Measurements from ENCODE around the gene TST.

Gene TST

GRCh38 chr22:36971341-36972125, 47.7 kb downstream of the TST start:
- H3K4me3 ChIP-seq (ENCODE audit: low read length), result no peak overlapping the region
- peak; percentile 59 for DNase-seq (ENCODE audit: low read depth)
- TF ChIP-seq CTCF (IDR thresholded peaks at IDR 0.05; ENCODE audit: insufficient read depth, low read depth, low read length, missing control alignments), result no peak

- DNase-seq (ENCODE audit: low read depth), result no peak
- H3K4me3 ChIP-seq (ENCODE audit: low read length), result no peak overlapping the region
- no peak for TF ChIP-seq CTCF (IDR thresholded peaks at IDR 0.05; ENCODE audit: insufficient read depth, low read depth, low read length, missing control alignments)
These were observed 50.8 kb downstream of the TST start for GRCh38 chr22:36968249-36968964.

GRCh38 chr22:36966851-36967540, 52.3 kb downstream of the TST start:
- no peak overlapping the region for H3K4me3 ChIP-seq (ENCODE audit: low read length)
- no peak for TF ChIP-seq CTCF (IDR thresholded peaks at IDR 0.05; ENCODE audit: insufficient read depth, low read depth, low read length, missing control alignments)
- DNase-seq (ENCODE audit: low read depth), result peak; percentile 68

GRCh38 chr22:36965696-36966095, 53.6 kb downstream of the TST start:
- no peak for TF ChIP-seq CTCF (IDR thresholded peaks at IDR 0.05; ENCODE audit: insufficient read depth, low read depth, low read length, missing control alignments)
- no peak overlapping the region for H3K4me3 ChIP-seq (ENCODE audit: low read length)
- DNase-seq (ENCODE audit: low read depth), result no peak

- no peak overlapping the region for H3K4me3 ChIP-seq (ENCODE audit: low read length)
- no peak for DNase-seq (ENCODE audit: low read depth)
- no peak for TF ChIP-seq CTCF (IDR thresholded peaks at IDR 0.05; ENCODE audit: insufficient read depth, low read depth, low read length, missing control alignments)
These were observed 55.1 kb downstream of the TST start for GRCh38 chr22:36964106-36964505.

GRCh38 chr22:36963302-36963701, 55.9 kb downstream of the TST start:
- no peak for TF ChIP-seq CTCF (IDR thresholded peaks at IDR 0.05; ENCODE audit: insufficient read depth, low read depth, low read length, missing control alignments)
- no peak for DNase-seq (ENCODE audit: low read depth)

More at GRCh38 chr22:36963302-36963701, 55.9 kb downstream of the TST start:
- H3K4me3 ChIP-seq (ENCODE audit: low read length), result no peak overlapping the region
